Prostate gland (tissue), 2 donors: ENCODE measurements around the gene FGFBP2. TPM values are rescaled to one million over a fixed set of nuclear protein-coding genes. Genes with fewer than 3 reads are reported as not detected.

ENCODE experiments used
- DNase-seq: peaks from one replicate; pipeline ENCODE4 v3.0.0-alpha.2; 2019; ENCODE audit warnings: low spot score
- H3K27ac ChIP-seq, 2 donors: fragments of 200-600 bp; sonication (generic); 2 replicates each; pipeline ENCODE4 v1.5.1; 2017 to 2019
- H3K27me3 ChIP-seq: fragments of 200-600 bp; sonication (generic); replicated peaks from 2 replicates; pipeline ENCODE4 v1.5.1; 2019; ENCODE audit not compliant: insufficient read depth
- H3K36me3 ChIP-seq, 2 donors: fragments of 200-600 bp; sonication (generic); 1 replicate in 1 of 2; 2 replicates in 1 of 2; pipeline versions ENCODE4 v1.5.1 to v1.8.1; 2017 to 2019
- H3K4me1 ChIP-seq: fragments of 200-600 bp; sonication (generic); replicated peaks from 2 replicates; pipeline ENCODE4 v1.5.1; 2019
- H3K4me3 ChIP-seq, 2 donors: fragments of 200-600 bp; sonication (generic); 2 replicates each; pipeline ENCODE4 v1.5.1; 2017 to 2019
- H3K9me3 ChIP-seq: fragments of 200-600 bp; sonication (generic); 2 replicates; pipeline ENCODE4 v1.5.1; 2017
- POLR2A ChIP-seq: fragments of 450-650 bp; IDR thresholded peaks from one replicate; pipeline ENCODE4 v1.6.1; 2016; ENCODE audit warnings: antibody characterized with exemption, mild to moderate bottlenecking
- POLR2AphosphoS5 ChIP-seq: sonication (generic); formaldehyde crosslinking; IDR thresholded peaks from one replicate; pipeline ENCODE4 v1.6.1; 2017; ENCODE audit warnings: antibody characterized with exemption
- WGBS: methylation state at CpG from one replicate; pipeline ENCODE4 v1.1.5; 2018; 5-methylcytosine and 5-hydroxymethylcytosine counted together
- intact Hi-C: fragments of 100-400 bp; cut with DNase I; formaldehyde crosslinking; loops from one replicate; pipeline ENCODE4 v1.14.2; 2022
- total RNA-seq, 2 donors: library from RNA; depleted of rRNA; stranded (reverse); fragments of >200 nt; gene quantifications; one replicate each; pipeline ENCODE4 v1.1.0, GENCODE V29; 2016
- TF ChIP-seq, protein P1 (sequence below), 4 experiments: fragments of 200-600 bp in 2 of 4; fragments of 450-650 bp in 2 of 4; sonication (generic) in 2 of 4; IDR thresholded peaks; 1 replicate in 3 of 4; 2 replicates in 1 of 4; pipeline ENCODE4 v1.5.1; 2016 to 2019; ENCODE audit warnings: antibody characterized with exemption in 4 of 4, mild to moderate bottlenecking in 2 of 4, moderate library complexity in 2 of 4

FGFBP2 gene
- total RNA-seq, 2 donors from 2014 or later: 78.8 TPM; not detected in 1

DNA sequence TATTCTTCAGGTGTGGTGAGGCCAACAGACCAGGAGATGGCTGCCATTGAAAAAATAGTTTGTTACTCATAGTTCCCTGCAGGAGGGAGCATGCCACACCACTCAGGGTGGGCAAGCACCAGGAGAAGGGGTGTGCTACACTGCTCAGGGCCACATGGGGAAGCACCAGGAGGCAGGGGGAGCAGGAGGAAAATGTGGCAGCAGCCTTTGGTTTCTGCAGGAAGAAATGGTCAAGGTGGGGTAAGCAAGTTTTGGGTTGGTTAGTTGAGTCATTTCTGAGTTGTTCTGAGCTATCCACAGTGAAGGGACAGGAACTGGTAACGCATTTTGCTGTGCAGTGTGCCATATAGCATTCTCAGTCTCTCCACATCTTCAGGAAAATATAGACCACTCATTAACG lies 48.2 kb downstream of the FGFBP2 start:
- TF ChIP-seq, protein P1, sequence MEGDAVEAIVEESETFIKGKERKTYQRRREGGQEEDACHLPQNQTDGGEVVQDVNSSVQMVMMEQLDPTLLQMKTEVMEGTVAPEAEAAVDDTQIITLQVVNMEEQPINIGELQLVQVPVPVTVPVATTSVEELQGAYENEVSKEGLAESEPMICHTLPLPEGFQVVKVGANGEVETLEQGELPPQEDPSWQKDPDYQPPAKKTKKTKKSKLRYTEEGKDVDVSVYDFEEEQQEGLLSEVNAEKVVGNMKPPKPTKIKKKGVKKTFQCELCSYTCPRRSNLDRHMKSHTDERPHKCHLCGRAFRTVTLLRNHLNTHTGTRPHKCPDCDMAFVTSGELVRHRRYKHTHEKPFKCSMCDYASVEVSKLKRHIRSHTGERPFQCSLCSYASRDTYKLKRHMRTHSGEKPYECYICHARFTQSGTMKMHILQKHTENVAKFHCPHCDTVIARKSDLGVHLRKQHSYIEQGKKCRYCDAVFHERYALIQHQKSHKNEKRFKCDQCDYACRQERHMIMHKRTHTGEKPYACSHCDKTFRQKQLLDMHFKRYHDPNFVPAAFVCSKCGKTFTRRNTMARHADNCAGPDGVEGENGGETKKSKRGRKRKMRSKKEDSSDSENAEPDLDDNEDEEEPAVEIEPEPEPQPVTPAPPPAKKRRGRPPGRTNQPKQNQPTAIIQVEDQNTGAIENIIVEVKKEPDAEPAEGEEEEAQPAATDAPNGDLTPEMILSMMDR (IDR thresholded peaks at IDR 0.05): no peak
- TF ChIP-seq POLR2A: no peak
- no peak for TF ChIP-seq POLR2AphosphoS5
- DNase-seq: no peak
- H3K27me3 ChIP-seq: no peaks in the 10 kb centered on the region
- no peak overlapping the region for H3K27ac ChIP-seq
- no peaks in the 10 kb centered on the region for H3K36me3 ChIP-seq
- H3K4me1 ChIP-seq: no peaks in the 10 kb centered on the region
- no peak overlapping the region for H3K4me3 ChIP-seq
- no peaks in the 10 kb centered on the region for H3K9me3 ChIP-seq
- intact Hi-C loops: no loop called here
- 94% methylated on average over 2 of the region's 2 CpGs for WGBS

GRCh38 chr4:15914291-15914690 lies 48.7 kb downstream of the FGFBP2 start:
- H3K4me1 ChIP-seq: no peaks in the 10 kb centered on the region
- no peak overlapping the region for H3K27ac ChIP-seq
- H3K4me3 ChIP-seq: no peak overlapping the region
- no peaks in the 10 kb centered on the region for H3K36me3 ChIP-seq
- DNase-seq: no peak
- H3K9me3 ChIP-seq: no peaks in the 10 kb centered on the region
- intact Hi-C loops: no loop called here
- WGBS: 87% methylated on average over 4 of the region's 4 CpGs
- no peaks in the 10 kb centered on the region for H3K27me3 ChIP-seq
- TF ChIP-seq POLR2A: no peak
- TF ChIP-seq POLR2AphosphoS5: no peak
- TF ChIP-seq, protein P1 (IDR thresholded peaks at IDR 0.05): no peak

GRCh38 chr4:15913631-15913970 lies 49.4 kb downstream of the FGFBP2 start:
- no peak overlapping the region for H3K4me3 ChIP-seq
- no peak for DNase-seq
- no peak overlapping the region for H3K27ac ChIP-seq
- TF ChIP-seq, protein P1 (IDR thresholded peaks at IDR 0.05): no peak
- TF ChIP-seq POLR2AphosphoS5: no peak
- WGBS: 60% methylated on average over 2 of the region's 2 CpGs
- H3K36me3 ChIP-seq: no peaks in the 10 kb centered on the region
- H3K27me3 ChIP-seq: no peaks in the 10 kb centered on the region
- intact Hi-C loops: no loop called here
- H3K9me3 ChIP-seq: no peaks in the 10 kb centered on the region
- no peaks in the 10 kb centered on the region for H3K4me1 ChIP-seq

GRCh38 chr4:15912961-15913630 lies 49.9 kb downstream of the FGFBP2 start:
- Histone ChIP-seq H3K4me3 (no peak overlapping the region), H3K9me3 (no peaks in the 10 kb centered on the region), H3K4me1 (no peaks in the 10 kb centered on the region), H3K27me3 (no peaks in the 10 kb centered on the region), H3K27ac (no peak overlapping the region), H3K36me3 (no peaks in the 10 kb centered on the region)
- TF ChIP-seq, protein P1 (IDR thresholded peaks at IDR 0.05): no peak
- no peak for TF ChIP-seq POLR2A
- TF ChIP-seq POLR2AphosphoS5: no peak
- intact Hi-C loops: no loop called here
- 54% methylated on average over 8 of the region's 8 CpGs for WGBS
- DNase-seq: no peak

GRCh38 chr4:15912236-15912635 lies 50.7 kb downstream of the FGFBP2 start:
- WGBS: 41% methylated on average over 7 of the region's 7 CpGs
- no peak for DNase-seq

More at GRCh38 chr4:15912236-15912635, 50.7 kb downstream of the FGFBP2 start:
- TF ChIP-seq POLR2AphosphoS5: no peak
- TF ChIP-seq, protein P1 (IDR thresholded peaks at IDR 0.05): no peak
- TF ChIP-seq POLR2A: no peak
- intact Hi-C loops: no loop called here
- Histone ChIP-seq H3K27me3 (no peaks in the 10 kb centered on the region), H3K4me3 (no peak overlapping the region), H3K9me3 (no peaks in the 10 kb centered on the region), H3K27ac (no peak overlapping the region), H3K4me1 (no peaks in the 10 kb centered on the region), H3K36me3 (no peaks in the 10 kb centered on the region)
